Measurements from ENCODE around the gene ARL2BP.

Gene ARL2BP

DNA sequence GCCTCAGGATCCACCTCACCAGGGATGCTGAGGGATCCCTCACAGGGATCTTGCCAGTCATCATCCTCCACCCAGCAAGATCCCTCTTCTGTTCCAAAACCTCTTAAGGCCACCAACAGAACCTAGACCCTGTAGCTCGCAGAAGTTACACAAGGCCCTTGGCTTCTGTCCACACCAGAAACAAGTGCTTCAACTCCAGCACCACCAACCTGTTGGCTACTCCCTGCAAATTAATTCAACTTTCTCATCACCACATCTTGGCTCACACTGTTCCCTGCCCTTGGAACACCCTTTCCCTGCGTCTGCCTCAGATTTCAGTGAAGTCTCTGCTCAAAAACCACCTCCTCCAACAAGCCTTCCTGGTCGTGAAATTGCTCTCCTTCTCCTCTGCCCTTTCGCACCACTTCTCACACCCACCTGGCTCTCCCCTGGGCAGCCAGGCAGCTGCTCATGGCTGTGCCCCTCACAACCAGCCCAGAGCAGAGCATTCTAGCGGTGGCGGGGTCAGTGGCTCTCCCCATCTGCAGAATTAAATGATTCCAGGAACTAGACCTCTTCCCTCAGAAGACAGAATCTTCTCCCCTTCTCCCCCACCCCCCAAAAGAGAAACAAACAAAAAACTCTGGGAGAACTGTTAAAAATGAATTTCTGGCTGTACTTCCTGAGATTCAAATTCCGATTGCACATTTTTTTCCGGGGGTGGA, 37.6 kb downstream of the ARL2BP start:
- no peak for DNase-seq (ENCODE audit: low read depth, low spot score)

- no peak for DNase-seq (ENCODE audit: low read depth, low spot score)
Observed at GRCh38 chr16:57283214-57283958, 38.3 kb downstream of the ARL2BP start.

DNA sequence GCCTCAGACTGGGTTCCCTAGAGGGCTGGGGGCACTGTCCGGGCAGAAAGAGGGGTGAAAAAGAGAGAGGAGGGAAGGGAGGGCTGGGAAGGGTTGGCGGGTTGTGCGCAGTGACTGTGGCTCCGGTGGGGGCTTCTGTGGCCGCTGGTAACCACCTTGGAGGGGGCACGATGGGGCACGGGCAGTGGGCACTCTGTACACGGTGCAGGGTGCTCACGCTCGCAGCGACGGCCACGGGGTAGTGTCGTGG, 38.8 kb downstream of the ARL2BP start:
- no peak for DNase-seq (ENCODE audit: low read depth, low spot score)

DNA sequence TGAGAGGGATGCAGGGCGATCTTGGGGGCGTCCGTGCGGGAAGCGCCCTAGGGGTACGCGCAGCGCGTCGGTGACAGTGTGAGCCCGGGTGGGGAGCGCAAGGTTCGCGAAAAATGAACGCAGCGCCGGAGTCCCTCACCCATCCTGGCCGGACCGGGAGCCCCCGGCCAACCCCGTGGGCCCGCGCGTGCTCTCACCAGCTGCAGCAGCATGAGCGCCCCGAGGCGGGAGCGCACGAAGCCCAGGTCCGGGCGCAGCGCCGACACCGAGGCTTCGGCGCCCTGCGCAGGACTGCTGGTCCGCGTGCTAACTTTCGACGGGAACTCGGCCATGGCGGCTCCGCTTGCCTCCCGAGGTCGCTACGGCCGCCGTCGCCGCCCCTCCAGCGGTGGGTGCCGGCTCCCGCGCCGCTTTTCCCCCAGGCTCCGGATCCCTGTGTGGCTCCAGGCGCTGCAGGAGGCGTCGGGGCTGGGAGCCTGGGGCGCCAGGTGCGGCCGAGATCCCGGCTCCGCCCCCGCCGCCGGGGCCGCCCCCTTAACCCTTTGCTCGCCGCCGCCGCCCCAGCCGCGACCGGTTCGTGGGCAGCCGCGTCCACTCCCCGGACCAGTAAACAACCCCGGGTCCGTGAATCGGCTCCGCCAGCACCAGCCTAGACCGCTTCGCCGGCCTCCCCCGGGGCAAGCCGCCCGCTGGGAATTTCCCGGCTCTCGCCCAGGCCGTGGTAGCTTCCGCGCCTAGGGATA, 39.3 kb downstream of the ARL2BP start, which contains the start of gene PLLP:
Gene PLLP, minus strand, starts transcription at position 464 of the 743 bp plus-strand sequence. Its CDS starts 132 bp downstream, at position 332.
- no peak for DNase-seq (ENCODE audit: low read depth, low spot score)

DNA sequence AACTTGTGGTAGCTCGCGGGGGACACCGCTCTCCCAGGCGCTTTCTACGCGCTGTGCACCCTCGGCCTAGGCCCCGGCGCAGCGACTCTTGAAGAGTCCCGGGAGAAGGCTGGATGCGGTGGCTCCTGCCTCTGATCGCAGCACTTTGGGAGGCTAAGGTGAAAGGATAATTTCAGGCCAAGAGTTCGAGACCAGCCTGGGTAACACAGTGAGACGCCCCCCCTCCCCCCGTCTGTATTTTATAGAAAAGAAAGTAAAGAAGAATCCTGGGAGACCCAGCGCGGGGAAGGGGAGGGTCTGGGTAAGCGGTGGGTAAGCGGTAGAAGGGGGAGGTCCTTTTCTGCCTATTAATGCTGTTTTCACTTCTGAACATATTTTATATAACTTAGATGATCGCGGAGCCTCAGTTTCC, 39.9 kb downstream of the ARL2BP start:
- no peak for DNase-seq (ENCODE audit: low read depth, low spot score)

GRCh38 chr16:57285379-57285778, 40.3 kb downstream of the ARL2BP start:
- DNase-seq (ENCODE audit: low read depth, low spot score) = no peak

DNA sequence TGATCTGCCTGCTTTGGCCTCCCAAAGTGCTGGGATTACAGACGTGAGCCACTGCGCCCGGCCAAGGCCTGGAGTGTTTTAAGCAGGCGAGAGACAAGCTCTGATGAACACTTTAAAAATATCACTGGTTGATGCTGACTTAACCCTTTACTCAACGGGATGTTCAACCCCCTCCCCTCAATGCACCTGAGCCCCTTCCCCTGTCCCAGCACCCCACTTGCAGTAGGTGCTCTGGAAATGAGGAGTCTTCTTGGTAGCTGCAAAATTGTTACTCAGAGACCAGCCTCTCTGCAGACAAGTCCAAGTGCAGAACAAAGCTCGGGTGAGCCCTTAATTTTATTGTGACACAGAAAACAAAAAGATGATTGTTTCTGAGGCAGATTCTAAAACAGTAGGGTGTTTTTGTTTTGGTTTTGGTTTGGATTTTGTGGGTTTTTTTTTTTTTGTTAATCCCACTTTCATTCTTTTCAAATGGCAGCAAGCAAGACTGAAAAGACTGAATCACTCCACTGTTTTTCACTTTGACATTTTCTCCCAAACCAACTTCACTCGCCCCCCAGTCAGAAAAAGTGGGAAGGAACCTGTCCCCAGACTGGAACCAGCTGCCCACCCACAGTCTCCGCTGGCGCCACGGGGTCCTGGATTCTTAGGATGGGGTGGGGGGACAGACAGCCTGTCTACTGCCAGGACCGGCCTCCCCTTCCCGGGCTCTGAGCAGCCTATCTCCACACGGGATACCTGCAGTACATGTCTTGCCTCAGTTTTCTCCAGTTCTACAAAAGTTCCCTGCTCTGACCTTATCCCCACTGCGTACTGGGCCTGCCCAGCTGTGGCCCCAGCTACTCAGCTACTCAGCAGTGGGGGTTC, 44.6 kb downstream of the ARL2BP start:
- DNase-seq (ENCODE audit: low read depth, low spot score) = no peak

DNA sequence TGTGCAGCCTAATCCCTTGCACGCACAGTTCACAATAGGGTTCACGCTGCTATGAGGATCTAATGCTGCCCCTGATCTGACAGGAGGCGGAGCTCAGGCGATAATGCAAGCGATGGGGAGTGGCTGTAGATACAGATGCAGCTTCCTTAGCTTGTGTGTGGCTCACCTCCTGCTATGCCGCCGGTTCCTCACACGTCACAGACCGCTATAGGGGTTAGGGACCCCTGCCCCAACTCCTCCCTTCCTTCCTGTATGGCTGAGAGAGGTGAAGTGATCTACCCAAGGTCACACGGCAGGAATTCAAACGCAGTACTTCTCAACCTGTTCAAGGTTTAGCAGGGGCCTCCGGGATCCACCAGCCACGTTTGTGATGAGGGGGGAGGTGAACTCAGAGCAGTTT, 52.8 kb downstream of the ARL2BP start:
- DNase-seq (ENCODE audit: low read depth, low spot score) = no peak

DNA sequence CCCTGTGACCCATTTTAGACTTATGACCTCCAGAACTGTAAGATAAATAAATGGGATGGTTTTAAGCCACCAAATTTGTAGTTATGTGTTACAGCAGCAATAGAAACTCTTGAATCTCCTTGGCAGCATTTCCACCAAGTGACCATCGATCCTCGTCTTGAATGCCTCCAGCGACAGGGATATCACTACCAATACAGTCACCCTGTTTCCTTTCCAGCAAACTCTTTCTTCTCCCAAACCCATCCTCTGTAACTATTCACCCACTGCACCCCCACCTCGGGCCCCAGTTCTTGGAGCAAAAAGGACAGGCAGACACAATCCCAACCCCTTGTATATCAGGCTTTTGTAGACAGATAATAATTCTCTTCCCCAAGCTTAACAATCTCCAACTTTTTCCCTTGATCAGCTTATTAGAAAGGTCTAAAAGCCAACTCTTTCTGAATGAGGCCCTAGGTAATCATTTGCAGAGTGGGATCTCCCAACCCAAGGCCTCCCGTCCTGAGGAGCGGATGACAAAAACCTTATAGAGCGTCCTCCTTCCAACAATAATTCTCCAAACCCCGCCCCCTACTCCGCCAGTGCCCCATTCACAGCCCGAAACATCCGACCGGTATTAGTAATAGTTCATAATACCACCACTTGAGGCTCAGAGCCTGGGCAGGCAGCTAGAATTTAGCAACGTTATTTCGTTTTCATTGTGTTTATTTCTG, 54.1 kb downstream of the ARL2BP start:
- no peak for DNase-seq (ENCODE audit: low read depth, low spot score)

DNA sequence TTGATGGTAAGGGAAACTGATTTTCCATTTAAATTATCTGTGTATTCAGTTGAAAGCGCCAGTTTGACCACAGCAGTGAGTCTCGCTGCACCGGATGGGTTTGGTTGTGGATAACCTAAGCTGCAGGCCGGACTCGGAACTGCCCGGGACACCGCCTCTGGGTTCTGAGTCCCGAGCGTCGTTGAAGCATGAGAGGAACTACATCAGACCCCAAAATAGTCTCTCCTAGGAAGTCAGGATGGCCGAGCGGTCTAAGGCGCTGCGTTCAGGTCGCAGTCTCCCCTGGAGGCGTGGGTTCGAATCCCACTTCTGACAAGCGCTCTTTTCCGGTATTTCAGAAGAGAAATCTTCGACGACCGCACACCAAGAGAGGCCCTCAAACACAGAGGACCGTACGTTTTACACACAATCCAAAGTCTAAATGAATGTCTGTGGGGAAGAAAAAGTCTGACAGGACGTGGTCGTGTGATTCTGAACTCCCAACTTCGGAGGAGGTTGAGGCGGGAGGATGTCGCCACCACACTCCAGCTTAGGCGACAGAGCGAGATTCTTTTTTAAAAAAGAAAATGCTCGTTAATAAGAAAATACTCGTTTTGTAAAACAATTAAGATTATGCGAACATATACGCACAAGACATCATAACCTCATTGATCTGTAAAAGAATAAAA, 54.8 kb downstream of the ARL2BP start:
- DNase-seq (ENCODE audit: low read depth, low spot score) = peak; percentile 71

DNA sequence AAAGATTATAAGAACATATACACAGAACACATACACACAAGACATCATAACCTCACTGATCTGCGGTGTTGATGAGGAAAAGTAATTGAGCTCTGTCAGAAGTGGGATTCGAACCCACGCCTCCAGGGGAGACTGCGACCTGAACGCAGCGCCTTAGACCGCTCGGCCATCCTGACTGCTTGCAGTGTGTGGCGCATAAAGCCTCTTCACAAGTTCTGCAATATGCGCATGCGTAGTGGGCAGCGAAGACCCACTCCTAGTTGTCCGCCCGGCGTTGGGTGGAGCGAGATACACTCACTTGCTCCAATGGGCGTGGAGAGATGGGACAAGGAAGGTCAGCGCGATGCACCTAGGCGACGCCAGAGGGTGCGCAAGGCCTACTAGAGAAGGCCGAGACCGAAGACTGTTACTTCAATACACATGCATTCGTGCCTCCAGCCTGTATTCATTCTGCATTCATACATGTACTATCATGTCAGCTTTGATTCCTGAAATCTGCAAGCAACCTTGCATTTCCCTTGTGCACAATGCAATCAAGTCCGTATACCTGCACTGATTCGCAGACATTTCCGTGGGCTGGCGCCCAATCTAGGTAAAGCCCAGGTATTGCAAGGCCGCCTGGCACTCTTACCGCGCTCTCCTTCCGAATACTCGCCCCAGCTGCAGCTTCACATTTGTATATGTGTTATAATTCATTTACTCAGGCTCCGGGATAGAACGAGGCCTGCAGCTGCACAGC, 55.5 kb downstream of the ARL2BP start:
- DNase-seq (ENCODE audit: low read depth, low spot score) = peak; percentile 99

DNA sequence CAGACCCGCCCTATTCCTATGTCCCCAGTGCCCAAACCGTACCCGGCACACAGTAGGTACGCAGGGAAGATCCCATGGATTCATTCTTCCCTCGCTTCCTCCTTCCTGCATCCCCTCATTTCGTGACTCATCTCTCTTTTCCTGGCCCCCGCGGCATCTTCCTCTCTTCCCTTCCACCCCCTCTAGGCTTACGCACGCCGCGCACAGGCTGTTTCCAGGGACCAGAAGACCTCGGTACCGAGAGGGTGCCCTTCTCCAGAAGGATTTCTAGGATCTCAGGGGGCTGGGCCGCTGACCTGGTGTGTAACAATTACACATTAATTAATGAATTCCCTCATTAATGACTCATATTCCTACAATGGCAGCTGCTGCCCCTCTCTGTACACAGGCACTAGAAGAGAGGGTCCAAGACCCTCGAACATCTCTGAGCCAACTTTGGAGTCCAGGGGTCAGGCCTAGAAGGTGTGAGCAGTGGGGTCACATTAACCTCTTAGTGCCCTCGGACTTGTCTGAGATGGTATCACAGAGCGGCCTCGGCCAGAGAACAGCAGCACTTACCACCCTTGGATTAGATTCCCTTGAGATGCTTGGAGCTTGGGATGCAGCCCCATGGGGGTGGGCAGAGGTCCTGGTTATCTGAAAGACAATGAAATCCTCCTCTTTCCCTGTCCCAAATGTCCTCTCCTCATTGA, 56.2 kb downstream of the ARL2BP start:
- DNase-seq (ENCODE audit: low read depth, low spot score) = no peak
